ENCODE results near the gene GABRG3. TPM values are rescaled to one million over a fixed set of nuclear protein-coding genes. Genes with fewer than 3 reads are reported as not detected.

GABRG3 gene
- total and polyA plus RNA-seq, 2 of the 4 experiments (the other 2 are of a cell fraction) = not detected

- intact Hi-C loops (cut with micrococcal nuclease) (no loop called here), dilution Hi-C loops (cut with HindIII; ENCODE audit: low sequenced_read_pairs, unreplicated experiment) (no loop called here), in situ Hi-C loops (cut with MboI; ENCODE audit: low sequenced_read_pairs) (no loop called here)
- Histone ChIP-seq H3K14ac (replicated peaks; ENCODE audit: low read depth, low read length) (no peak overlapping the region), H3K9me3 (ENCODE audit: control insufficient read depth, insufficient read depth, low read length) (peaks cover 32% of the 10 kb centered on the region), H3K56ac (ENCODE audit: extremely low read depth, insufficient read depth, low read length) (no peak overlapping the region), H2AK5ac (ENCODE audit: low read depth, low read length) (no peak overlapping the region), H4K5ac (ENCODE audit: low read depth, low read length) (no peak overlapping the region), H3K27me3 (ENCODE audit: control insufficient read depth, insufficient read depth, low read length) (no peaks in the 10 kb centered on the region), H3K36me3 (ENCODE audit: control insufficient read depth, insufficient read depth, low read length) (no peaks in the 10 kb centered on the region), H3K4me2 (ENCODE audit: low read depth, low read length) (no peak overlapping the region), H2BK20ac (ENCODE audit: low read depth, low read length) (no peak overlapping the region), H3K4me1 (ENCODE audit: control insufficient read depth, insufficient read depth, low read length) (no peaks in the 10 kb centered on the region), H3K9me1 (ENCODE audit: insufficient read depth, low read length) (no peaks in the 10 kb centered on the region), H3K9ac (ENCODE audit: low read depth, low read length) (no peak overlapping the region), H3K4me3 (ENCODE audit: insufficient read depth, low read depth, low read length) (no peak overlapping the region), H3K4ac (ENCODE audit: low read depth, low read length) (no peak overlapping the region), H2BK15ac (ENCODE audit: low read depth, low read length) (no peak overlapping the region), H4K8ac (ENCODE audit: low read depth in 2 of 2, low read length in 2 of 2) (no peak overlapping the region), H2BK120ac (ENCODE audit: low read depth, low read length) (no peak overlapping the region), H2BK5ac (ENCODE audit: low read depth, low read length, poor library complexity, severe bottlenecking) (no peak overlapping the region), H3K18ac (ENCODE audit: low read depth, low read length) (no peak overlapping the region), H2AFZ (replicated peaks; ENCODE audit: low read length, poor library complexity) (no peak overlapping the region), H4K20me1 (ENCODE audit: insufficient read depth, low read length) (no peaks in the 10 kb centered on the region), H2AK9ac (replicated peaks; ENCODE audit: low read depth, low read length, poor library complexity) (no peak overlapping the region), H3K27ac (ENCODE audit: insufficient read depth, low read length) (no peak overlapping the region), H4K91ac (ENCODE audit: insufficient read depth, low read depth, low read length) (no peak overlapping the region), H3K23ac (ENCODE audit: low read depth, low read length) (no peak overlapping the region), H3K79me1 (ENCODE audit: low read depth in 1 of 2, low read length in 2 of 2) (no peaks in the 10 kb centered on the region)
- BruUV-seq (replicated peaks) = no TSS peak
- no peak for TF ChIP-seq CEBPB (IDR thresholded peaks at IDR 0.05; ENCODE audit: low read depth, low read length)
- TF ChIP-seq FOS (IDR thresholded peaks at IDR 0.05; ENCODE audit: low read depth, low read length) = no peak
- TF ChIP-seq NFE2L2 (IDR thresholded peaks at IDR 0.05; ENCODE audit: low read depth, low read length) = no peak
- TF ChIP-seq RCOR1 (IDR thresholded peaks at IDR 0.05; ENCODE audit: insufficient replicate concordance, low read length) = no peak
- no peak for TF ChIP-seq RFX5 (IDR thresholded peaks at IDR 0.05; ENCODE audit: low read depth, low read length)
- TF ChIP-seq BHLHE40 (IDR thresholded peaks at IDR 0.05; ENCODE audit: low read depth, low read length) = no peak
- TF ChIP-seq MAZ (IDR thresholded peaks at IDR 0.05; ENCODE audit: borderline replicate concordance, low read depth, low read length) = no peak
- TF ChIP-seq, protein P1, sequence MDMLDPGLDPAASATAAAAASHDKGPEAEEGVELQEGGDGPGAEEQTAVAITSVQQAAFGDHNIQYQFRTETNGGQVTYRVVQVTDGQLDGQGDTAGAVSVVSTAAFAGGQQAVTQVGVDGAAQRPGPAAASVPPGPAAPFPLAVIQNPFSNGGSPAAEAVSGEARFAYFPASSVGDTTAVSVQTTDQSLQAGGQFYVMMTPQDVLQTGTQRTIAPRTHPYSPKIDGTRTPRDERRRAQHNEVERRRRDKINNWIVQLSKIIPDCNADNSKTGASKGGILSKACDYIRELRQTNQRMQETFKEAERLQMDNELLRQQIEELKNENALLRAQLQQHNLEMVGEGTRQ (IDR thresholded peaks at IDR 0.05; ENCODE audit: low read depth, low read length) = no peak
- TF ChIP-seq MXI1 (IDR thresholded peaks at IDR 0.05; ENCODE audit: borderline replicate concordance, low read depth, low read length) = no peak
- no peak for TF ChIP-seq POLR2A (IDR thresholded peaks at IDR 0.05; ENCODE audit: low read depth, low read length)
- TF ChIP-seq, protein P2, sequence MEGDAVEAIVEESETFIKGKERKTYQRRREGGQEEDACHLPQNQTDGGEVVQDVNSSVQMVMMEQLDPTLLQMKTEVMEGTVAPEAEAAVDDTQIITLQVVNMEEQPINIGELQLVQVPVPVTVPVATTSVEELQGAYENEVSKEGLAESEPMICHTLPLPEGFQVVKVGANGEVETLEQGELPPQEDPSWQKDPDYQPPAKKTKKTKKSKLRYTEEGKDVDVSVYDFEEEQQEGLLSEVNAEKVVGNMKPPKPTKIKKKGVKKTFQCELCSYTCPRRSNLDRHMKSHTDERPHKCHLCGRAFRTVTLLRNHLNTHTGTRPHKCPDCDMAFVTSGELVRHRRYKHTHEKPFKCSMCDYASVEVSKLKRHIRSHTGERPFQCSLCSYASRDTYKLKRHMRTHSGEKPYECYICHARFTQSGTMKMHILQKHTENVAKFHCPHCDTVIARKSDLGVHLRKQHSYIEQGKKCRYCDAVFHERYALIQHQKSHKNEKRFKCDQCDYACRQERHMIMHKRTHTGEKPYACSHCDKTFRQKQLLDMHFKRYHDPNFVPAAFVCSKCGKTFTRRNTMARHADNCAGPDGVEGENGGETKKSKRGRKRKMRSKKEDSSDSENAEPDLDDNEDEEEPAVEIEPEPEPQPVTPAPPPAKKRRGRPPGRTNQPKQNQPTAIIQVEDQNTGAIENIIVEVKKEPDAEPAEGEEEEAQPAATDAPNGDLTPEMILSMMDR (conservative IDR thresholded peaks at IDR 0.05; ENCODE audit: low read depth, low read length) = no peak
- WGBS, 2 experiments (ENCODE audit: extremely low coverage in 2 of 2, insufficient read length in 1 of 2) = no CpG with 5 or more reads among the region's 8 CpGs
- ChIA-PET POLR2A (ENCODE audit: unreplicated experiment) (no interaction called here), CTCF (no interaction called here)
- ATAC-seq (ENCODE audit: low read depth) (no peak), DNase-seq (no peak)
These were observed 372.0 kb downstream of the GABRG3 start for GRCh38 chr15:27342991-27343390.

Measured in IMR-90 (cell line).